ENCODE results near the gene HYAL2. TPM values are rescaled to one million over a fixed set of nuclear protein-coding genes. Genes with fewer than 3 reads are reported as not detected.

HYAL2 gene
- polyA plus RNA-seq, 3 donors: 18.3 to 25.8 (median 18.9) TPM

DNA sequence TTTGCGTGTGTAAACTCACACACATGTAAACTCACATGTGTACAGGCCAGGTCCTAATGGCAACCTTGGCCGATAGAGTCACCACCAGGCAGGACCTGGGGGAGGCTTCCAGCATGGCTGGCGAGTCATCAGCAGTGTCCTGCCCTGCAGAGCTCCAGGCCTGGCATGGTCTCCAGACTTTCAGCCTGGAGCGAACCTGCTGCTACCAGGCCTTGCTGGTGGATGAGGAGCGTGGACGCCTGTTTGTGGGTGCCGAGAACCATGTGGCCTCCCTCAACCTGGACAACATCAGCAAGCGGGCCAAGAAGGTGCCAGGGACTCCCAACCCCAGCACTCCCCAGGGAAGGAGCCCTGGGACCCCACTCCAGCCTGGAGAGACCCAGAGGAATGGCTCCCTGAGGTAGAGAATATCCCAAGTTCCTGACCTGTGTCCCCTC is 52.5 kb downstream of the HYAL2 start:
- H3K9ac ChIP-seq (ENCODE audit: insufficient read depth, low read length, poor library complexity, severe bottlenecking): no peak overlapping the region
- WGBS (ENCODE audit: insufficient coverage): 96% methylated on average over 3 of the region's 8 CpGs
- intact Hi-C loops (cut with micrococcal nuclease): loop anchor here in 1 of 2 donors (5.0 kb wide), 1 partner anchor 148 kb away; no protein-coding TSS in a partner anchor

DNA sequence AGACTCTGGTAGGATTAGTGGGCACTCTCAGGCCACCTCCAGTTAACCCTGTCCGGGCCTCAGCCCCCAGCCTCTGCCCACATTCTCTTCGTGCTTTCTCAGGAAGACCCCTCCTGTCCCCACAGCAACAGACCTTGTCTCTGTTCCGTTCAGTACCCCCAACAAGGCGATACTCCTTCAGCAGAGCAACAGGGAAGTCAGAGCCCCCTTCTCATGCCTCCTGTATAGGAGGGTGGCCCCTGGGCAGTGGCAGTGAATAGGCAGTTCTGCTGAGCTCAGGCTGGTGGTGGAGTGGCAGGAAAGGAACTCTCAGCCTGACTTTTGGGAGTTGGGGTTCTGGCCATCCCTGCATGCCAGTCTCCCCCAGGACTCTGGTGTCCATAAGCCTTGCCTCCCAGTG is 53.1 kb downstream of the HYAL2 start:
- Mint-ChIP-seq H3K9me3 (peaks cover 0 to 9% (median 4%) of the 10 kb centered on the region in 7 donors), H3K4me1 (peaks cover 10% of the 10 kb centered on the region), H3K36me3 (peaks cover 3% of the 10 kb centered on the region in 2 donors), H3K27ac (peak overlapping the region in 1 of 7 donors; percentile 45), H3K4me3 (no peak overlapping the region), H3K27me3 (ENCODE audit: low read depth in 3 of 3) (peaks cover 43 to 59% (median 55%) of the 10 kb centered on the region in 3 donors)
- WGBS (ENCODE audit: insufficient coverage): 80% methylated on average over 1 of the region's 4 CpGs
- H3K9ac ChIP-seq (ENCODE audit: insufficient read depth, low read length, poor library complexity, severe bottlenecking): no peak overlapping the region
- H3K79me2 ChIP-seq (ENCODE audit: insufficient read depth, low read length): no peaks in the 10 kb centered on the region
- no peaks in the 10 kb centered on the region for H3K36me3 ChIP-seq (replicated peaks in 1 of 2; ENCODE audit: control insufficient read depth in 1 of 2, insufficient read depth in 2 of 2, low read length in 2 of 2)
- DNase-seq: no peak
- H3K4me1 ChIP-seq (ENCODE audit: control insufficient read depth in 1 of 2, insufficient read depth in 2 of 2, low read length in 2 of 2): peaks cover 11 to 17% of the 10 kb centered on the region in 2 donors
- no peak overlapping the region for H3K4me2 ChIP-seq (replicated peaks; ENCODE audit: extremely low read depth, low read length, poor library complexity, severe bottlenecking)
- TF ChIP-seq, protein P1, sequence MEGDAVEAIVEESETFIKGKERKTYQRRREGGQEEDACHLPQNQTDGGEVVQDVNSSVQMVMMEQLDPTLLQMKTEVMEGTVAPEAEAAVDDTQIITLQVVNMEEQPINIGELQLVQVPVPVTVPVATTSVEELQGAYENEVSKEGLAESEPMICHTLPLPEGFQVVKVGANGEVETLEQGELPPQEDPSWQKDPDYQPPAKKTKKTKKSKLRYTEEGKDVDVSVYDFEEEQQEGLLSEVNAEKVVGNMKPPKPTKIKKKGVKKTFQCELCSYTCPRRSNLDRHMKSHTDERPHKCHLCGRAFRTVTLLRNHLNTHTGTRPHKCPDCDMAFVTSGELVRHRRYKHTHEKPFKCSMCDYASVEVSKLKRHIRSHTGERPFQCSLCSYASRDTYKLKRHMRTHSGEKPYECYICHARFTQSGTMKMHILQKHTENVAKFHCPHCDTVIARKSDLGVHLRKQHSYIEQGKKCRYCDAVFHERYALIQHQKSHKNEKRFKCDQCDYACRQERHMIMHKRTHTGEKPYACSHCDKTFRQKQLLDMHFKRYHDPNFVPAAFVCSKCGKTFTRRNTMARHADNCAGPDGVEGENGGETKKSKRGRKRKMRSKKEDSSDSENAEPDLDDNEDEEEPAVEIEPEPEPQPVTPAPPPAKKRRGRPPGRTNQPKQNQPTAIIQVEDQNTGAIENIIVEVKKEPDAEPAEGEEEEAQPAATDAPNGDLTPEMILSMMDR (IDR thresholded peaks at IDR 0.05): no peak
- peaks cover 5 to 37% of the 10 kb centered on the region in 2 donors for H3K27me3 ChIP-seq (ENCODE audit: control insufficient read depth in 2 of 2, insufficient read depth in 2 of 2, low read length in 2 of 2)
- H3K4me3 ChIP-seq (replicated peaks in 1 of 3; ENCODE audit: low read depth in 2 of 3, low read length in 3 of 3): no peak overlapping the region
- intact Hi-C loops (cut with micrococcal nuclease): no loop called here
- H3K9me3 ChIP-seq (replicated peaks in 1 of 2; ENCODE audit: control insufficient read depth in 1 of 2, insufficient read depth in 1 of 2, low read length in 2 of 2): peaks cover 0 to 2% of the 10 kb centered on the region in 2 donors
- H3K27ac ChIP-seq (ENCODE audit: low read depth in 1 of 2, low read length in 2 of 2): no peak overlapping the region
- no peak overlapping the region for H2AFZ ChIP-seq (ENCODE audit: insufficient read depth, low read depth, low read length, poor library complexity, severe bottlenecking)
- H4K20me1 ChIP-seq (ENCODE audit: insufficient read depth, low read length): peaks cover 6% of the 10 kb centered on the region

More for the DNA sequence above, 52.5 kb downstream of the HYAL2 start:
- Histone ChIP-seq H3K27ac (ENCODE audit: low read depth in 1 of 2, low read length in 2 of 2) (no peak overlapping the region), H3K27me3 (ENCODE audit: control insufficient read depth in 2 of 2, insufficient read depth in 2 of 2, low read length in 2 of 2) (peaks cover 9 to 42% of the 10 kb centered on the region in 2 donors), H3K9me3 (replicated peaks in 1 of 2; ENCODE audit: control insufficient read depth in 1 of 2, insufficient read depth in 1 of 2, low read length in 2 of 2) (peaks cover 0 to 7% of the 10 kb centered on the region in 2 donors), H2AFZ (ENCODE audit: insufficient read depth, low read depth, low read length, poor library complexity, severe bottlenecking) (no peak overlapping the region), H3K36me3 (replicated peaks in 1 of 2; ENCODE audit: control insufficient read depth in 1 of 2, insufficient read depth in 2 of 2, low read length in 2 of 2) (no peaks in the 10 kb centered on the region), H3K4me2 (replicated peaks; ENCODE audit: extremely low read depth, low read length, poor library complexity, severe bottlenecking) (no peak overlapping the region), H4K20me1 (ENCODE audit: insufficient read depth, low read length) (peaks cover 6% of the 10 kb centered on the region), H3K4me3 (replicated peaks in 1 of 3; ENCODE audit: low read depth in 2 of 3, low read length in 3 of 3) (no peak overlapping the region), H3K79me2 (ENCODE audit: insufficient read depth, low read length) (no peaks in the 10 kb centered on the region), H3K4me1 (ENCODE audit: control insufficient read depth in 1 of 2, insufficient read depth in 2 of 2, low read length in 2 of 2) (peaks cover 11 to 20% of the 10 kb centered on the region in 2 donors)
- peaks cover 14% of the 10 kb centered on the region for H3K4me1 Mint-ChIP-seq
- H3K4me3 Mint-ChIP-seq: no peak overlapping the region
- no peak for DNase-seq
- H3K27me3 Mint-ChIP-seq (ENCODE audit: low read depth in 3 of 3): peaks cover 47 to 64% (median 59%) of the 10 kb centered on the region in 3 donors
- TF ChIP-seq, protein P1 (IDR thresholded peaks at IDR 0.05): no peak
- H3K27ac Mint-ChIP-seq: no peak overlapping the region
- H3K36me3 Mint-ChIP-seq: peaks cover 3 to 5% of the 10 kb centered on the region in 2 donors
- peaks cover 0 to 11% (median 6%) of the 10 kb centered on the region in 7 donors for H3K9me3 Mint-ChIP-seq

Measured in CD14-positive monocyte (primary cell).